HG03342 (cell line): ENCODE results near the gene NHEJ1.

Experiments used
- ATAC-seq: cut with Tn5 transposase; IDR thresholded peaks from one replicate; pipeline ENCODE4 v1.9.1; 2021; ENCODE audit warnings: mild to moderate bottlenecking, moderate library complexity; ENCODE audit not compliant: unreplicated experiment

The NHEJ1 gene

GRCh38 chr2:219094171-219094570 is 66.4 kb downstream of the NHEJ1 start:
- ATAC-seq: no peak

- no peak for ATAC-seq
Measured at GRCh38 chr2:219090436-219091299, 69.9 kb downstream of the NHEJ1 start.

GRCh38 chr2:219089330-219089729 is 71.3 kb downstream of the NHEJ1 start:
- no peak for ATAC-seq

- no peak for ATAC-seq
Measured at GRCh38 chr2:219087848-219088247, 72.8 kb downstream of the NHEJ1 start.

- no peak for ATAC-seq
Measured at GRCh38 chr2:219087361-219087760, 73.3 kb downstream of the NHEJ1 start.

DNA sequence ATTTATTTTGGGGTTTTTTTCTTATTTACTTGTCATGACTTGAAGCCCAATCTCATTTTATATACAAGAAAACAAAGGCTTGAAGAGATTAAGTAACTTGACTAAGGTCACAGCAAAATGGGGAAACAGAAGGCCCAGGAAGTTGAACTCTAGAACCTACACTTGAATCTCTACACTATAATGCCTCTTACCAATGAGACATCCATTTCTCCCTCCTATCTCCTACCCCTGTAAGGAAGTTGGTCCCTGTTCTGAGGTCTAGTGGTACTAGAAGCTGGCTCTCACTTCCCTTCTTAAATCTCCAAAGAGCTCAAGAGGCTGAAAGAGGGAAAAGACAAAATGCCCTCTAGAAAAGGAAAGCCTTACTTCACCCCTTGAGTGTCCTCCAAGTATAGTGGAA is 74.4 kb downstream of the NHEJ1 start:
- no peak for ATAC-seq

DNA sequence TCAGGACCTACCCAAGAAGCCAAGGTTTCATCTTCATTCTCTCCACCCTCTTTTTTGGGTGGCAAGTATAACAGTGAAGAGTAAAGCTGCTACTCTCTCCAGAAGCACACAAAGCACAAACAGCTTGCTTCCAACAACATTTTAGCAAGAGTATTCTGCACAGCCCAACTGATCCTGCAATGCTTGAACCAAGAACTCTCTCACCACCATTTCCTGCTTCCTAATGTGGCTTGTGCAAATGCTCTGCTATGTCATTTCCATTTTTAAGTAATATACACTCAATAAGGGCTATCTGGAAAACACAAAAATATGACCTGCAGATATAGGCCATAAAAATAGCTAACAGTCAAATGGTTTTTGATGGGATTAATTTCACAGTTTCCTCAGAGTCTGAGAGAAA is 75.8 kb downstream of the NHEJ1 start:
- ATAC-seq: no peak

GRCh38 chr2:219082332-219082958 is 78.2 kb downstream of the NHEJ1 start:
- no peak for ATAC-seq

- ATAC-seq: peak; percentile 53
Measured at GRCh38 chr2:219081701-219082331, 78.8 kb downstream of the NHEJ1 start.

DNA sequence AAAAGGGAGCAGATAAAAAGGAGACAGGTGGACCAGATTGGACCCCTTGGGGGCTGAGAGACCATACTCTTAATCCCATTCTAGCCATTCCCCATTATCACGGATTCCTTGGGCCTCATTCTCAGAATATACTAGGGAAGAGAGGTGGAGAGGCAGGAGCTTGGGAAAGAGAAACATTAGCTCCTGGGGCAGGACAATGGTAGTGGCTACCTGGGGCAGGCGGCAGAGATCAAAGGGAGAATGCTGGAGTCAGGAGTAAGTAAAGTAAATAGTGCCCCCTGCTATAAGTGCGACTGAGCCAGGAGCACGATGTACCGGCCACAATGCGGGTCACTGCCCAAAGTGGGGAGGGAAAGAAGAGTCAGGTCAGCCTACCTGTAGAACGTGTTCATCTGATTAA is 79.5 kb downstream of the NHEJ1 start:
- no peak for ATAC-seq

DNA sequence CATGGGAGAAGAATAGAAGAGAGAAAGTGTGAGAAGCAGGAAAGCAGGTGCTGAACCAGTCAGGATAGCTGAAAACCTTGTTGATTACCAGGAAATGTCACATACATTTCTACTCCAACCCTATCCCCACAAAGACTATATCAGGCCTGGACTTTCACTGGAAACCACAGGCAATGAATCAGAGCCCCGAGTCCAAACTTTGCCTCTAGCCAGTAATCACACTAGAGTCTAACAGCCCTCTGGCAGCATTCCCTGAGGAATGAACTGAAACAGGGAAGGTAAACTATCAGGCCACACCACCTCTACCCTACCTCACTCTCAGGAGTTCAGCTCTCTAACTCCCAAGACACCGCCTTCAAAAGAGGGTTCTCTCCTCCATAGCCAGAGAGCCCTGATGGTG is 81.2 kb downstream of the NHEJ1 start:
- no peak for ATAC-seq

- no peak for ATAC-seq
Measured at GRCh38 chr2:219078951-219079350, 81.7 kb downstream of the NHEJ1 start.

DNA sequence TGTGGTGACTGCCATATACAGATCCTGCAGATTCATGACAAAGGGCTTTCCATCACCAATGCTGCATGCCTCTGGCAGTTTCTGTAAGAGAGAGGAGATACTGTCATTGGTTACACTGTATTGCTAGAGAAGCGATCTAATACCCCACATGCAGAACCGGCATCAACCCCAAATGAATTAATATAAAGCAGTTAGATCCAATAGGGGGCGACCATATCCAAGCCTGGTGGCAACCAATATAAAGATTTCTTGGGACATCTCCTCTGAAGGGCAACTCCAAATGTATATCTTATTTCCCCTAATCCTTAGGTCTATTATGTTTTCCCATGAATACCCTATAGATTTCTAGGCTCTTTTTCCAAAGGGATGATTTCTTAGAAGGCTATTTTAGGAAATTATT is 82.5 kb downstream of the NHEJ1 start:
- ATAC-seq: no peak

- ATAC-seq: no peak
Measured at GRCh38 chr2:219076253-219076652, 84.4 kb downstream of the NHEJ1 start.

GRCh38 chr2:219073413-219074129 is 87.0 kb downstream of the NHEJ1 start:
- no peak for ATAC-seq

DNA sequence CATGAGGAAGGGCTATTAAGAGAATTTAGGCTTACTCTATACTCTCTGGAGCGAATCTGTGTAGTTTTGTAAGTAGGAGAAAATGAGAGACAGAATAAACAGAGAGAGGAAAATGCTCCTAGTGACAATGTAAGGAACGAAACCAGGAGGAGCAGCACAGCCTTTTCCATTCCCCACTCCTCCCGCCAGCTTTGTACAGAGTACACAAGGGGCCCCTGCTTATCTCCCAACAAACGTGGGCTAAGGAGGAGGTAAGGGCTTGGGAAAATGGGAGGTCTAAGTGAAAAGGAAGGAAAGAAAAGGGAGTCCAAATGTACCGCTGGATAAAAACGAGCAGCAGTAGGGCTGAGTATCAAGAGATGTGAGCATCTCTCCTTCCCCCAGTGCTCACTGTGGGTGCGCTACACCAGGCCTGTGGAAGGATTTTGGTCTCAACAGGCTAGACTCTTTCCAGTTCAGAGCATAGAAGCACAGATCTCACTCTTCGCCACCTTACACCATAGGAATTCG is 87.8 kb downstream of the NHEJ1 start:
- no peak for ATAC-seq

GRCh38 chr2:219071131-219071816 is 89.3 kb downstream of the NHEJ1 start:
- ATAC-seq: no peak

- no peak for ATAC-seq
Measured at GRCh38 chr2:219065484-219065883, 95.1 kb downstream of the NHEJ1 start.

DNA sequence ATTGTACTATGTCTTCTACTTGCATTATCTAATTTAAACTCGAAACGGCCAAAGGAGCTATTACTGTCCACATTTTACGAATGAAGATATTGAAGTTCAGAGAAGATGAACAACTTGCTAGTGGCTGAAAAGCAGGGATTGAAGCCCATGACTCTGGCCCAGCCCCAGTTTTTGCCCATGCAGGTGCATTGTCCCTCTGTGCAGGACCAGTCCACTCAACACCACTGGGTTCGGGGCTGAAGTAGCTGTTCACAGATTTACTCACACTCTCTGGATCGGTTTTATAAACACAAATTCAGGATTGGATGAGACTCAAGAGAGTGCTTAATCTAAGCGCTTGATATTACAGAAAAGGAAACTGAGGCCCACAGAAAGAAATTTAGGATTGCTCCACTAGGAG is 98.5 kb downstream of the NHEJ1 start:
- no peak for ATAC-seq
